PC-9 (cell line): ENCODE results near the gene POLR2A. TPM values are rescaled to one million over a fixed set of nuclear protein-coding genes. Genes with fewer than 3 reads are reported as not detected.

Source experiments
- BruUV-seq: library from RNA; stranded (reverse); fragments of 400-500 nt; replicated peaks from 2 replicates; lab custom pipeline; 2021; lab: Mats Ljungman, UMichigan
- CTCF ChIA-PET: fragments of 300-600 bp; sonication (Branson Sonifier 250); formaldehyde crosslinking; loops from one replicate; lab custom pipeline; 2022; ENCODE audit warnings: antibody characterized with exemption; lab: Charles Lee
- POLR2A ChIA-PET: fragments of 300-600 bp; sonication (Branson Sonifier 250); formaldehyde crosslinking; loops from one replicate; lab custom pipeline; 2022; ENCODE audit warnings: antibody characterized with exemption; ENCODE audit not compliant: unreplicated experiment; lab: Charles Lee
- DNase-seq, 2 experiments: peaks; one replicate each; pipeline versions ENCODE4 v3.0.0 to v3.0.0-alpha.2; 2015 to 2022; ENCODE audit warnings: mixed read lengths in 1 of 2
- H2AFZ ChIP-seq: fragments of 200-600 bp; sonication (generic); 2 replicates; pipeline ENCODE4 v1.8.1; 2017; ENCODE audit warnings: antibody characterized with exemption
- H3F3A ChIP-seq: fragments of 200-600 bp; sonication (generic); 2 replicates; pipeline ENCODE4 v1.8.1; 2017; ENCODE audit warnings: antibody characterized with exemption, mild to moderate bottlenecking, low read depth; ENCODE audit not compliant: insufficient read depth
- H3K27ac ChIP-seq: fragments of 200-600 bp; sonication (generic); 2 replicates; pipeline ENCODE4 v1.6.1; 2016; ENCODE audit warnings: mixed run types
- H3K27me3 ChIP-seq: fragments of 200-600 bp; sonication (generic); 2 replicates; pipeline ENCODE4 v1.6.1; 2016; ENCODE audit warnings: low read depth, mixed run types; ENCODE audit not compliant: insufficient read depth
- H3K36me3 ChIP-seq: fragments of 200-600 bp; sonication (generic); 2 replicates; pipeline ENCODE4 v1.6.1; 2016; ENCODE audit warnings: low read depth, mixed run types
- H3K4me1 ChIP-seq: fragments of 200-600 bp; sonication (generic); replicated peaks from 2 replicates; pipeline ENCODE4 v1.6.1; 2016; ENCODE audit warnings: mixed run types; ENCODE audit not compliant: insufficient read depth
- H3K4me2 ChIP-seq: fragments of 200-600 bp; sonication (generic); 2 replicates; pipeline ENCODE4 v1.6.1; 2017; ENCODE audit warnings: mixed run types
- H3K4me3 ChIP-seq: fragments of 200-600 bp; sonication (generic); 2 replicates; pipeline ENCODE4 v1.6.1; 2016; ENCODE audit warnings: mixed run types
- H3K79me2 ChIP-seq: fragments of 200-600 bp; sonication (generic); 2 replicates; pipeline ENCODE4 v1.6.1; 2017; ENCODE audit warnings: low read depth, mixed run types
- H3K9me2 ChIP-seq: fragments of 200-600 bp; sonication (generic); 2 replicates; pipeline ENCODE4 v1.8.1; 2017; ENCODE audit warnings: mild to moderate bottlenecking; ENCODE audit not compliant: insufficient read depth
- H3K9me3 ChIP-seq: fragments of 200-600 bp; sonication (generic); 2 replicates; pipeline ENCODE4 v1.8.1; 2016; ENCODE audit warnings: low read depth; ENCODE audit not compliant: insufficient read depth
- H4K20me1 ChIP-seq: fragments of 200-600 bp; sonication (generic); 2 replicates; pipeline ENCODE4 v1.8.1; 2017; ENCODE audit not compliant: insufficient read depth
- EZH2 ChIP-seq: fragments of 200-600 bp; sonication (generic); IDR thresholded peaks from 2 replicates; pipeline ENCODE4 v1.8.0; 2017; ENCODE audit warnings: antibody characterized with exemption, low read depth
- intact Hi-C: fragments of 100-400 bp; cut with micrococcal nuclease; formaldehyde crosslinking; loops from one replicate; pipeline ENCODE4 v1.10.0; 2022; ENCODE audit not compliant: unreplicated experiment
- total RNA-seq: library from RNA; stranded (reverse); gene quantifications from 2 replicates; pipeline ENCODE4 v1.2.3, GENCODE V29; 2021
- TF ChIP-seq, protein P1 (sequence below): fragments of 200-600 bp; sonication (generic); conservative IDR thresholded peaks from 2 replicates; pipeline ENCODE4 v1.6.1; 2017; ENCODE audit warnings: mixed run types, antibody characterized with exemption, mild to moderate bottlenecking, moderate library complexity

The POLR2A gene
- total RNA-seq, 1 experiment from 2014 or later = 149 TPM

DNA sequence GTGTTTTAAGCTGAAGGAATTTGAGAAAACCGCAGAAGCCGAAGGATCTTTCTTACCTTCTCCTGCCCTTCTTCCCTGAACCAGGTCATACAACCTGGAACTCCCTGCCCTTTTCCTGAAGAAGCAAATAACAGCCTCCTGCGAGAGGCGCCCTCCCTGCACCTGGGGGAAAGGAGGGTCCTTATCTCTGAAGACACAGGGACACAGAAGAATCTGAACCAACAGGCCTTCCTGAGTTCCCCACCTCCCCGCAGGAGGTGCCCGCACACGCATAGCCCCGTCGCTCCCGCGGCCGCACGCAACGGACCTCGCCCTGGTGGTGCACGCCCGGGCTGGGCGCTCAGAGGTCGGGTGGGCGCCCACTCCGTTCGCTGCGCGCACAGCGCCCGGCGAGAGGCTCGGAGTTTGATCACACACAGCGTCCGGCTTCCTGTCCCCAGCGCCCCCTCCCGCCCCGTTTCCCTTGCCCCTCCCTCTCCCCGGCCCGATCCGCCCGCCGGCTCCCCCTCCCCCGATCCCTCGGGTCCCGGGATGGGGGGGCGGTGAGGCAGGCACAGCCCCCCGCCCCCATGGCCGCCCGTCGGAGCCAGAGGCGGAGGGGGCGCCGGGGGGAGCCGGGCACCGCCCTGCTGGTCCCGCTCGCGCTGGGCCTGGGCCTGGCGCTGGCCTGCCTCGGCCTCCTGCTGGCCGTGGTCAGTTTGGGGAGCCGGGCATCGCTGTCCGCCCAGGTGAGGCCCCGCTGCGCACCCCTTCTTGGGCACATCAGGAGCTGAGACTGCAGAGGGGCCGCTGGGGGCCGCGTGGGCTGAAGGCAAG is 64.6 kb downstream of the POLR2A start, which contains the start of gene TNFSF12:
Gene TNFSF12 (plus strand): TSS at position 474 of the 816 bp plus-strand sequence. CDS start 96 bp downstream, at position 570.
- no peaks in the 10 kb centered on the region for H3K79me2 ChIP-seq
- peak within 1 kb of the TSS; percentile 72 for H3K4me2 ChIP-seq
- H3K9me3 ChIP-seq = no peaks in the 10 kb centered on the region
- H3K4me1 ChIP-seq = no peaks in the 10 kb centered on the region
- peak within 1 kb of the TSS; percentile 72 for H2AFZ ChIP-seq
- H3K9me2 ChIP-seq = no peaks in the 10 kb centered on the region
- H3K36me3 ChIP-seq = no peaks in the 10 kb centered on the region
- intact Hi-C loops = no loop called here
- no TSS peak for BruUV-seq
- H3K27me3 ChIP-seq = no peaks in the 10 kb centered on the region
- ChIA-PET CTCF (interaction anchor here (0.7 kb wide), 1 partner anchor 322 kb away, joined by 5 read pairs; no protein-coding TSS in a partner anchor), POLR2A (no interaction called here)
- no peak for TF ChIP-seq EZH2
- TF ChIP-seq, protein P1, sequence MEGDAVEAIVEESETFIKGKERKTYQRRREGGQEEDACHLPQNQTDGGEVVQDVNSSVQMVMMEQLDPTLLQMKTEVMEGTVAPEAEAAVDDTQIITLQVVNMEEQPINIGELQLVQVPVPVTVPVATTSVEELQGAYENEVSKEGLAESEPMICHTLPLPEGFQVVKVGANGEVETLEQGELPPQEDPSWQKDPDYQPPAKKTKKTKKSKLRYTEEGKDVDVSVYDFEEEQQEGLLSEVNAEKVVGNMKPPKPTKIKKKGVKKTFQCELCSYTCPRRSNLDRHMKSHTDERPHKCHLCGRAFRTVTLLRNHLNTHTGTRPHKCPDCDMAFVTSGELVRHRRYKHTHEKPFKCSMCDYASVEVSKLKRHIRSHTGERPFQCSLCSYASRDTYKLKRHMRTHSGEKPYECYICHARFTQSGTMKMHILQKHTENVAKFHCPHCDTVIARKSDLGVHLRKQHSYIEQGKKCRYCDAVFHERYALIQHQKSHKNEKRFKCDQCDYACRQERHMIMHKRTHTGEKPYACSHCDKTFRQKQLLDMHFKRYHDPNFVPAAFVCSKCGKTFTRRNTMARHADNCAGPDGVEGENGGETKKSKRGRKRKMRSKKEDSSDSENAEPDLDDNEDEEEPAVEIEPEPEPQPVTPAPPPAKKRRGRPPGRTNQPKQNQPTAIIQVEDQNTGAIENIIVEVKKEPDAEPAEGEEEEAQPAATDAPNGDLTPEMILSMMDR = no peak
- peak in 1 of 2 experiments; percentile 48 for DNase-seq
- H3F3A ChIP-seq = no peaks in the 10 kb centered on the region
- no peaks in the 10 kb centered on the region for H4K20me1 ChIP-seq
- no peak within 1 kb of the TSS for H3K27ac ChIP-seq
- H3K4me3 ChIP-seq = peak within 1 kb of the TSS; percentile 50; the same call in 1 of the 2 replicates

Other genes with a start within 250 kb of the POLR2A start
- 77.9 and 86.8 TPM in 2 replicates for gene DVL2, start 249.8 kb upstream of the POLR2A start, total RNA-seq
- 64.5 and 65.8 TPM in 2 replicates for gene PHF23, start 244.9 kb upstream of the POLR2A start, total RNA-seq
- 424 and 457 TPM in 2 replicates for gene GABARAP, start 241.9 kb upstream of the POLR2A start, total RNA-seq
- gene CTDNEP1, start 232.6 kb upstream of the POLR2A start, total RNA-seq = 173 and 203 TPM in 2 replicates
- 31.8 and 45.1 TPM in 2 replicates for gene ELP5, start 232.2 kb upstream of the POLR2A start, total RNA-seq
- gene CLDN7, start 221.9 kb upstream of the POLR2A start, total RNA-seq = 390 and 442 TPM in 2 replicates
- gene SLC2A4, start 202.6 kb upstream of the POLR2A start, total RNA-seq = 1.5 and 1.6 TPM in 2 replicates
- gene YBX2, start 189.7 kb upstream of the POLR2A start, total RNA-seq = 0.65 and 0.68 TPM in 2 replicates
- gene EIF5A, start 176.7 kb upstream of the POLR2A start, total RNA-seq = 806 and 1,298 TPM in 2 replicates
- 43.5 and 61.3 TPM in 2 replicates for gene GPS2, start 169.0 kb upstream of the POLR2A start, total RNA-seq
- gene NEURL4, start 155.0 kb upstream of the POLR2A start, total RNA-seq = 46.5 and 57.9 TPM in 2 replicates
- gene ACAP1, start 147.8 kb upstream of the POLR2A start, total RNA-seq = 10.9 and 28.5 TPM in 2 replicates
- gene KCTD11, start 132.2 kb upstream of the POLR2A start, total RNA-seq = 16.4 and 18.3 TPM in 2 replicates
- 0.45 and 0.50 TPM in 2 replicates for gene TMEM95, start 129.2 kb upstream of the POLR2A start, total RNA-seq
- gene TNK1, start 103.3 kb upstream of the POLR2A start, total RNA-seq = 15.8 and 18.8 TPM in 2 replicates
- gene PLSCR3, start 89.8 kb upstream of the POLR2A start, total RNA-seq = 53.0 and 64.5 TPM in 2 replicates
- gene TMEM256, start 80.3 kb upstream of the POLR2A start, total RNA-seq = 55.4 and 91.7 TPM in 2 replicates
- gene NLGN2, start 76.5 kb upstream of the POLR2A start, total RNA-seq = 86.3 and 98.8 TPM in 2 replicates
- gene SPEM1, start 64.0 kb upstream of the POLR2A start, total RNA-seq = 0.83 and 1.1 TPM in 2 replicates
- gene SPEM2, start 58.8 kb upstream of the POLR2A start, total RNA-seq = 0.50 TPM in 1 of 2 replicates, not detected in the other
- gene SPEM3, start 55.5 kb upstream of the POLR2A start, total RNA-seq = not detected in 2 replicates
- gene TMEM102, start 48.9 kb upstream of the POLR2A start, total RNA-seq = 17.0 and 20.7 TPM in 2 replicates
- 15.2 and 23.2 TPM in 2 replicates for gene FGF11, start 44.9 kb upstream of the POLR2A start, total RNA-seq
- gene CHRNB1, start 39.3 kb upstream of the POLR2A start, total RNA-seq = 31.9 and 53.4 TPM in 2 replicates
- gene ZBTB4, start 4.7 kb upstream of the POLR2A start, total RNA-seq = 50.6 and 54.0 TPM in 2 replicates
- not detected in 2 replicates for gene SLC35G6, start 2.9 kb upstream of the POLR2A start, total RNA-seq
- gene TNFSF12, start 64.7 kb downstream of the POLR2A start, total RNA-seq = 14.3 and 21.5 TPM in 2 replicates
- gene TNFSF13, start 74.4 kb downstream of the POLR2A start, total RNA-seq = 46.4 and 65.4 TPM in 2 replicates
- gene SENP3, start 77.6 kb downstream of the POLR2A start, total RNA-seq = 68.4 and 72.4 TPM in 2 replicates
- 27.0 and 37.0 TPM in 2 replicates for gene CD68, start 95.3 kb downstream of the POLR2A start, total RNA-seq
- 33.4 and 44.2 TPM in 2 replicates for gene MPDU1, start 99.5 kb downstream of the POLR2A start, total RNA-seq
- 80.9 and 124 TPM in 2 replicates for gene SOX15, start 105.7 kb downstream of the POLR2A start, total RNA-seq
- 61.5 and 63.7 TPM in 2 replicates for gene FXR2, start 130.5 kb downstream of the POLR2A start, total RNA-seq
- gene SAT2, start 143.5 kb downstream of the POLR2A start, total RNA-seq = 52.0 and 68.7 TPM in 2 replicates
- gene SHBG, start 145.8 kb downstream of the POLR2A start, total RNA-seq = 0.52 and 1.0 TPM in 2 replicates
- gene ATP1B2, start 166.6 kb downstream of the POLR2A start, total RNA-seq = 0.63 and 0.73 TPM in 2 replicates
- gene TP53, start 203.1 kb downstream of the POLR2A start, total RNA-seq = 307 and 340 TPM in 2 replicates
- gene WRAP53, start 204.1 kb downstream of the POLR2A start, total RNA-seq = 31.9 and 37.2 TPM in 2 replicates
- gene EFNB3, start 220.8 kb downstream of the POLR2A start, total RNA-seq = 1.5 and 1.6 TPM in 2 replicates
- gene DNAH2, start 233.4 kb downstream of the POLR2A start, total RNA-seq = 10.6 and 11.6 TPM in 2 replicates